Smooth muscle cell (in vitro differentiated cells): ENCODE measurements around the gene CCSER2. TPM values are rescaled to one million over a fixed set of nuclear protein-coding genes. Genes with fewer than 3 reads are reported as not detected.

ENCODE experiments used
- DNase-seq: peaks from one replicate; lab custom pipeline; 2025; ENCODE audit not compliant: unreplicated experiment; lab: John Stamatoyannopoulos, UW
- H2AFZ ChIP-seq: fragments of 200-600 bp; sonication (generic); 2 replicates; pipeline ENCODE4 v1.6.0; 2016; ENCODE audit warnings: antibody characterized with exemption, low read depth, mild to moderate bottlenecking
- H3F3A ChIP-seq: fragments of 200-600 bp; sonication (generic); 2 replicates; pipeline ENCODE4 v1.6.0; 2017; ENCODE audit warnings: antibody characterized with exemption, low read depth
- H3K27ac ChIP-seq: fragments of 200-600 bp; sonication (generic); 2 replicates; pipeline ENCODE4 v1.5.1; 2016; ENCODE audit warnings: low read depth, mild to moderate bottlenecking
- H3K27me3 ChIP-seq: fragments of 200-600 bp; sonication (generic); 2 replicates; pipeline ENCODE4 v1.6.1; 2016; ENCODE audit warnings: low read depth, mild to moderate bottlenecking
- H3K36me3 ChIP-seq: fragments of 200-600 bp; sonication (generic); 2 replicates; pipeline ENCODE4 v1.5.1; 2016; ENCODE audit warnings: low read depth
- H3K4me1 ChIP-seq: fragments of 200-600 bp; sonication (generic); 2 replicates; pipeline ENCODE4 v1.5.1; 2016; ENCODE audit warnings: low read depth
- H3K4me2 ChIP-seq: fragments of 200-600 bp; sonication (generic); 2 replicates; pipeline ENCODE4 v1.6.0; 2016; ENCODE audit warnings: mild to moderate bottlenecking
- H3K4me3 ChIP-seq: fragments of 200-600 bp; sonication (generic); 2 replicates; pipeline ENCODE4 v1.5.1; 2016; ENCODE audit warnings: mild to moderate bottlenecking
- H3K79me2 ChIP-seq: fragments of 200-600 bp; sonication (generic); 2 replicates; pipeline ENCODE4 v1.6.0; 2016; ENCODE audit warnings: low read depth, mild to moderate bottlenecking
- H3K9ac ChIP-seq: fragments of 200-600 bp; sonication (generic); 2 replicates; pipeline ENCODE4 v1.6.0; 2016; ENCODE audit warnings: low read depth
- H3K9me3 ChIP-seq: fragments of 200-600 bp; sonication (generic); replicated peaks from 2 replicates; pipeline ENCODE4 v1.5.1; 2016; ENCODE audit warnings: low read depth
- H4K20me1 ChIP-seq: fragments of 200-600 bp; sonication (generic); 2 replicates; pipeline ENCODE4 v1.6.0; 2016; ENCODE audit warnings: low read depth
- CTCF ChIP-seq: fragments of 200-600 bp; sonication (generic); IDR thresholded peaks from 2 replicates; pipeline ENCODE4 v1.5.1; 2017; ENCODE audit warnings: borderline replicate concordance, mild to moderate bottlenecking, antibody characterized with exemption; ENCODE audit not compliant: insufficient read depth, poor library complexity, severe bottlenecking
- WGBS: methylation state at CpG from one replicate; pipeline ENCODE4 v1.1.7; 2016; ENCODE audit warnings: low lambda C conversion rate; 5-methylcytosine and 5-hydroxymethylcytosine counted together
- polyA plus RNA-seq: library from polyadenylated mRNA; unstranded; fragments of >200 nt; fragmentation: Nextera tagmentation; extraction: Ambion mirVana; gene quantifications from 2 replicates; pipeline ENCODE4 v1.2.1, GENCODE V29; 2016
- total RNA-seq: library from RNA; depleted of rRNA; stranded (reverse); fragments of >200 nt; gene quantifications from 2 replicates; pipeline ENCODE4 v1.2.3, GENCODE V29; 2014

Gene CCSER2
- total and polyA plus RNA-seq, 2 experiments from 2014 or later, result 32.8 to 42.1 TPM

- Histone ChIP-seq H3K27ac (peak overlapping the region; percentile 8), H3K4me1 (no peaks in the 10 kb centered on the region), H3K79me2 (peaks cover 52% of the 10 kb centered on the region), H3K27me3 (no peaks in the 10 kb centered on the region), H3K4me3 (no peak overlapping the region), H3K36me3 (peaks cover 6% of the 10 kb centered on the region), H3K9me3 (peaks cover 11% of the 10 kb centered on the region), H4K20me1 (peaks cover 14% of the 10 kb centered on the region), H3K4me2 (no peak overlapping the region), H3K9ac (no peak overlapping the region), H2AFZ (no peak overlapping the region), H3F3A (no peaks in the 10 kb centered on the region)
- 71% methylated on average over 6 of the region's 6 CpGs for WGBS
- no peak for TF ChIP-seq CTCF
- DNase-seq, result no peak
Measured at GRCh38 chr10:84401854-84402611, 73.6 kb downstream of the CCSER2 start.

DNA sequence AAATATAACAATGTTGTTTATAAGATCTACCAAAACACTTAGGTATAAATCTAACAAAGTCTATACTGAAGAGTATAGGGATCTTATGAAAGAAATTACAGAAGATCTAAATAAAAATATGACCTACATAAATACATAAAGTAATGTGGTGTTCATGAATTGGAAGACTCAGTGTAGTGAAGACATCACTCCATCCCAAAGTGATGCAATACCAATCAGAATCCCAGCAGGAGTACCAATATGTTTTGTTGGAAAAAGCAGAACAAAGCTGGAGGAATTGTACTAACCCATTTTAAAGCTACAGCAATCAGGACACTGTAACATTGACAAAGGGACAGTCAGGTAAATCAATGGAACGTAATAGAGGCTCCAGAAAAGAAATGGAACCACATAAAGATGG is 76.4 kb downstream of the CCSER2 start:
- Histone ChIP-seq H3K79me2 (peaks cover 42% of the 10 kb centered on the region), H4K20me1 (peaks cover 12% of the 10 kb centered on the region), H3K9me3 (peaks cover 2% of the 10 kb centered on the region), H3K36me3 (no peaks in the 10 kb centered on the region), H3K27me3 (no peaks in the 10 kb centered on the region), H3K4me2 (no peak overlapping the region), H2AFZ (no peak overlapping the region), H3F3A (no peaks in the 10 kb centered on the region), H3K4me3 (no peak overlapping the region), H3K4me1 (no peaks in the 10 kb centered on the region), H3K27ac (no peak overlapping the region), H3K9ac (no peak overlapping the region)
- no peak for TF ChIP-seq CTCF
- WGBS, result 100% methylated on average over 1 of the region's 1 CpG
- no peak for DNase-seq

DNA sequence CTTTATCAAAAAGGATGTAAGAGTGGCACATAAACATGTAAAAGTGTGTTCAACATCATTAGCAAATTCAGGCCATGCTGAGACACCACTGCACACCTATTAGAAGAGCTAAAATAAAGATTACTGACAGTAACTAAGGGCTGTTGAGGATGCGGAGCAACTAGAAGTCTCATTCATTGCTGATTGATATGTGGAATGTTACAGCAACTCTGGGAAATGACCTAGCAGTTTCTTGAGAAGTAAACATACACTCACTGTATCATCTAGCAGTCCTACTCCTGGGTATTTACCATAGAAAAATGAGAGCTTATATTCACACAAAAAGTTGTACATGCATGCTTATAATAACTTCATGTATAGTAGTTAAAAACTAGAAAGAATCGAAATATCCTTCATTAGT is 77.3 kb downstream of the CCSER2 start:
- Histone ChIP-seq H3K4me2 (no peak overlapping the region), H2AFZ (no peak overlapping the region), H3K36me3 (peaks cover 4% of the 10 kb centered on the region), H3K9ac (no peak overlapping the region), H3F3A (no peaks in the 10 kb centered on the region), H4K20me1 (peaks cover 10% of the 10 kb centered on the region), H3K9me3 (no peaks in the 10 kb centered on the region), H3K4me1 (no peaks in the 10 kb centered on the region), H3K4me3 (no peak overlapping the region), H3K27ac (no peak overlapping the region), H3K79me2 (peaks cover 43% of the 10 kb centered on the region), H3K27me3 (no peaks in the 10 kb centered on the region)
- no peak for DNase-seq
- 91% methylated on average over 2 of the region's 2 CpGs for WGBS
- TF ChIP-seq CTCF, result no peak

- Histone ChIP-seq H2AFZ (no peak overlapping the region), H3K36me3 (peaks cover 4% of the 10 kb centered on the region), H3K4me3 (no peak overlapping the region), H3K9ac (no peak overlapping the region), H3K27ac (peak overlapping the region; percentile 60), H3K27me3 (no peaks in the 10 kb centered on the region), H3K79me2 (peaks cover 52% of the 10 kb centered on the region), H3F3A (no peaks in the 10 kb centered on the region), H3K9me3 (no peaks in the 10 kb centered on the region), H3K4me2 (no peak overlapping the region), H4K20me1 (peaks cover 10% of the 10 kb centered on the region), H3K4me1 (no peaks in the 10 kb centered on the region)
- DNase-seq, result no peak
- 97% methylated on average over 3 of the region's 3 CpGs for WGBS
- TF ChIP-seq CTCF, result no peak
Measured at GRCh38 chr10:84406561-84406960, 78.2 kb downstream of the CCSER2 start.
